ENCODE results near the gene NAV1. TPM values are rescaled to one million over a fixed set of nuclear protein-coding genes. Genes with fewer than 3 reads are reported as not detected.

Gene NAV1
- total RNA-seq, 2 donors from 2014 or later = 17.9 to 24.1 TPM

DNA sequence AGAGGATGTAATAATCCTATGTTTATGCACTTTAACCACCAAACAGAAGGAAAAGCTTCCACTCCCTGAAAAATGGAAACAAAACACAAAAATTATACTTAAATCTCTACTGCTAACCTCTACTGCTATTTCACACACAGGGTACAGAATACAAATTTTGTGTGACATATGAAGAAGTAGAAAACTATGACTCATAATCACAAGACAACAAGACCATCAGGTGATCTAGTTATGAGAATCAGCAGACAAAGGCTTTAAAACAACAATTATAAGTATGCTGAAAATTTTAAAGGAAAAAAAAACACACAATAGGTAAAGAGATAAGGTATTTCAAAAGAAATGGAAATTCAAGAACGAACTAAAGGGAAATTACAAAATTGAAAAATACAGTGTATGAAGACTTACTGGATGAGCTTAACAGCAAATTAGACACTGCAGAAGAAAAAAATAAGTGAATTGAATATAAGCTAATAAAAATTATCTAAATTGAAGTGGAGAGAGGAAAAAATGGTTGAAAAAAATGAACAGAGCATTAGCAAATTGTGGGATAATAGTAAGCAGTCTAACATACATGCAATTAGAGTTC is 13.6 kb upstream of the NAV1 start:
- Histone ChIP-seq H3K9me3 (no peaks in the 10 kb centered on the region), H3K4me1 (no peaks in the 10 kb centered on the region), H3K4me3 (no peak overlapping the region), H3K9ac (ENCODE audit: low read depth in 2 of 2, low read length in 2 of 2) (no peak overlapping the region), H3K27me3 (no peaks in the 10 kb centered on the region), H3K27ac (no peak overlapping the region), H3K36me3 (no peaks in the 10 kb centered on the region)
- intact Hi-C loops (cut with DNase I) = no loop called here
- TF ChIP-seq, protein P1, sequence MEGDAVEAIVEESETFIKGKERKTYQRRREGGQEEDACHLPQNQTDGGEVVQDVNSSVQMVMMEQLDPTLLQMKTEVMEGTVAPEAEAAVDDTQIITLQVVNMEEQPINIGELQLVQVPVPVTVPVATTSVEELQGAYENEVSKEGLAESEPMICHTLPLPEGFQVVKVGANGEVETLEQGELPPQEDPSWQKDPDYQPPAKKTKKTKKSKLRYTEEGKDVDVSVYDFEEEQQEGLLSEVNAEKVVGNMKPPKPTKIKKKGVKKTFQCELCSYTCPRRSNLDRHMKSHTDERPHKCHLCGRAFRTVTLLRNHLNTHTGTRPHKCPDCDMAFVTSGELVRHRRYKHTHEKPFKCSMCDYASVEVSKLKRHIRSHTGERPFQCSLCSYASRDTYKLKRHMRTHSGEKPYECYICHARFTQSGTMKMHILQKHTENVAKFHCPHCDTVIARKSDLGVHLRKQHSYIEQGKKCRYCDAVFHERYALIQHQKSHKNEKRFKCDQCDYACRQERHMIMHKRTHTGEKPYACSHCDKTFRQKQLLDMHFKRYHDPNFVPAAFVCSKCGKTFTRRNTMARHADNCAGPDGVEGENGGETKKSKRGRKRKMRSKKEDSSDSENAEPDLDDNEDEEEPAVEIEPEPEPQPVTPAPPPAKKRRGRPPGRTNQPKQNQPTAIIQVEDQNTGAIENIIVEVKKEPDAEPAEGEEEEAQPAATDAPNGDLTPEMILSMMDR (IDR thresholded peaks at IDR 0.05) = no peak
- DNase-seq = no peak

DNA sequence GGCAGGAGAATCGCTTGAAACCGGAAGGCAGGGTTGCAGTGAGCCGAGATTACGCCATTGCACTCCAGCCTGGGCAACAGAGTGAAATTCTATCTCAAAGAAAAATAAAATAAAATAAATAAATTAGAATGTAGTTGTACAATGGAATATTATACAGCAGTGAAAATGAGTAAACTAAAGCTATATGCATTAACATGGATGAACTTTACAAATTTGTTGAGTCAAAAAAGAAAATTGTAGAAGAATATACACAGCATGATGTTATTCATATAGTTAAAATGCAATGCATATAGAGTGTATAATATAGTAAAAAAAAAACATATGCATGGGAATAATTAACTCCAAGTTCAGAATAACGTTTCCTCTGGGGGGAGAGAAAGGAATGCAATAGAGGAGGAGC is 11.0 kb upstream of the NAV1 start:
- Histone ChIP-seq H3K36me3 (no peaks in the 10 kb centered on the region), H3K4me3 (no peak overlapping the region), H3K9me3 (no peaks in the 10 kb centered on the region), H3K9ac (ENCODE audit: low read depth in 2 of 2, low read length in 2 of 2) (no peak overlapping the region), H3K27me3 (no peaks in the 10 kb centered on the region), H3K4me1 (no peaks in the 10 kb centered on the region), H3K27ac (no peak overlapping the region)
- TF ChIP-seq, protein P1 (IDR thresholded peaks at IDR 0.05) = no peak
- intact Hi-C loops (cut with DNase I) = no loop called here
- DNase-seq = no peak

DNA sequence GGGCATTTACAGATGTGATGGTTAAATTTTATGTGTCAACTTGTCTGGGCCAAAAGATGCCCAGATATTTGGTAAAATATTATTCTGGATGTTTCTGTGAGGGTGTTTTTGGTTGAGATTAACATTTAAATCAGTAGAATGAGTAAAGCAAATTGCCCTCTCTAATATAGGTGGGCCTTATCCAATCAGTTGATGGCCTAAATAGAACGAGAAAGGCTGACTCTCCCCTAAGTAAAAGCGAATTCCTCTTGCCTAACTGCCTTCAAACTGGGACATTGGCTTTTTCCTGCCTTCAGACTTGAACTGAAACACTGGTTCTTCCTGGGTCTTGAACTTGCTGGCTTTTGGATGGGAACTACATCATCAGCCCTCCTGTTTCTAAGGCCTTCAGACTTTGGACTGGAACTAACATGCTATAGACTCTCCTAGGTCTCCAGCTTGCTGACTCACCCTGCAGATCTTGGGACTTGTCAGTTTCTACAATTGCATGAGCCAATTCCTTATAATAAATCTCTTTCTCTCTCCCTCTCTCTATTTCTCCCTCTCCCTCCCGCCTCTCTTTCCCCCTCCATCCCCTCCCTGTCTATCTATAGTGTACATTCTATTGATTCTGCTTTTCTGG is 10.2 kb upstream of the NAV1 start:
- H3K4me1 ChIP-seq = no peaks in the 10 kb centered on the region
- no peaks in the 10 kb centered on the region for H3K9me3 ChIP-seq
- no peak for DNase-seq
- H3K9ac ChIP-seq (ENCODE audit: low read depth in 2 of 2, low read length in 2 of 2) = no peak overlapping the region
- TF ChIP-seq, protein P1 (IDR thresholded peaks at IDR 0.05) = no peak
- H3K27ac ChIP-seq = no peak overlapping the region
- no peaks in the 10 kb centered on the region for H3K36me3 ChIP-seq
- H3K27me3 ChIP-seq = no peaks in the 10 kb centered on the region
- intact Hi-C loops (cut with DNase I) = no loop called here
- H3K4me3 ChIP-seq = no peak overlapping the region

DNA sequence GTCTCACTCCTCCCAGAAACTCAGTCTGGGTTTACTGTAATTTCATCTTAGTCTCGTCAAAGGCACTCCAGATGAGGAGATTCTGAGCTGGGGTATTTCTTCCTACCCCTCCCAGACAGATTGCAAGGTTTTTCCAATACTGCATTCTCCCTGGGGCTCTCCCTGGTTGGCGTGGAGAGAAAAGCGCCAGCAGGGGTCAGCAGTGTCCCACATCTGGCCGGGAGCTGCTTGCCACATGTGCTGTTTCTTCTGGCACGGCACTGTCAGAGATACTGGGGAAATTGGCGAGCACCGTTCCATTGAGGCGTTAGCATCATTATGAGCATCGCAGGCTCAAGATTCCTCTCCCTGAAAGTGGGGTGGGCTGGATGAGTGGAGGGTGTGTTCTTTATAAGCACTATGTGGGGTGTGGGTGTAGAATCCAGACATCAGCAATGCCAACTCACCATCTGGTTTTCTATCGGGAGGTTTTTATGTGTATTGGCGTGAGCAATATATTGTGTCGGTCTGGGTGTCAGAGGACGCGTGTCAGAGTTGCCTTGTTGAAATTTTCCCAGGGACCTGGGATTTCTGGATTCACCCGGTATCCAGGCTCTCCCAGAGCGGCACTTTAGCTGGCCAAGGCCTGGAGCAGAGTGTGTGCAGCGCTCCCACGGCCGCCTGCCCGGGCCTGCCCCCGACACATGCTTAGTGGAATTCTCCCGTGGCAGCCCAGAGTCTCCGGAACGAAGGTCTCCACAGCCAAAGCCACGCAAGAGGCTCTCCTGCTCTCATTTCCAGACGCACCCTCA is 8.0 kb upstream of the NAV1 start:
- Histone ChIP-seq H3K36me3 (no peaks in the 10 kb centered on the region), H3K4me1 (no peaks in the 10 kb centered on the region), H3K9me3 (no peaks in the 10 kb centered on the region), H3K4me3 (no peak overlapping the region), H3K27ac (no peak overlapping the region), H3K27me3 (no peaks in the 10 kb centered on the region), H3K9ac (ENCODE audit: low read depth in 2 of 2, low read length in 2 of 2) (peak overlapping the region in 1 of 2 donors; percentile 30)
- intact Hi-C loops (cut with DNase I) = no loop called here
- peak; percentile 79 for DNase-seq
- TF ChIP-seq, protein P1 (IDR thresholded peaks at IDR 0.05) = peak; percentile 68

DNA sequence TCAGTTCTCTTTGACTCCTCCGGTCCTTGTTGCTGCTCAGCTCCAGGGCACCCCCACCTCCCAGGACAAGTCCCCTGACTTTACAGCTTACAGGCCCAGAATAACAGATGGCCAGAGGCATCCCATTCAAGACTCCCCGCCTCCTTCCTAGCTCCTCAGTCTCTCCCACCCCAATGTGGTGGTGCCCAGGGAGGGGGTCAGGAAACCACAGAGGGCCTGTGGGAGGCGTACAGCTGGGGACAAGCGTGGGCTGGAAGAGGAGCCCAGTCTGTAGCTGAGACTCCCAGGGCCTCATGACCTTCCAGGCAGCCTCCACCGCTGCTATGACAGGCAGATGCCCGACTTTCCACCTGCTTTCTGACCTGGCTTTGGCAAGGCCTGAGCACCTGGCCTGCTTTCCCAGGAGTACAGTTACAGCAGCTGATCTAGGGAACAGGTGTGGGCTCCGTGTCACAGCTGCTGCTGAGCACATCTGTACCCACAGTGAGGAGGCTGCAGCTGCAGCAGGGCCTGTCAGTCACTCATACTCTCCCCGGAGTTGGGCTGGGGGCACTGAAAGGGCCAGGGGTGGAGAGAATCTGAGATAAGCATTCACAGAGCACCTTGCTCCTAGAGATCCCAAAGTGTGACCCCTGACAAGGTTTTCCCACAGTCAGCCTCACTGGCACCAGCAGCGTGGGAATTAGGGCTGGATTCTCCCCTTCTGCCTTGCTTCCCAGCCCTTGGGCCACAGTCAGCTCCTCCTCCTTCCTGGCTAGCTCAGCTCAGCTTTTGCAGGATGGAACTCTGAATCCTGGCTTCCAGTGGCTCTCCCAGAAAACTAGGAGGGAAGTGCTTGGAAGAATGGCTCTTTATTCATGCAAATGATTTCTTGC is 7.1 kb upstream of the NAV1 start:
- H3K9ac ChIP-seq (ENCODE audit: low read depth in 2 of 2, low read length in 2 of 2) = no peak overlapping the region
- no peaks in the 10 kb centered on the region for H3K36me3 ChIP-seq
- intact Hi-C loops (cut with DNase I) = no loop called here
- no peaks in the 10 kb centered on the region for H3K4me1 ChIP-seq
- TF ChIP-seq, protein P1 (IDR thresholded peaks at IDR 0.05) = no peak
- H3K4me3 ChIP-seq = no peak overlapping the region
- H3K27ac ChIP-seq = no peak overlapping the region
- no peaks in the 10 kb centered on the region for H3K9me3 ChIP-seq
- no peak for DNase-seq
- H3K27me3 ChIP-seq = no peaks in the 10 kb centered on the region

Measured in colonic mucosa (tissue), 4 donors.